Renal cortex interstitium (tissue), 11 donors: ENCODE results near the gene COL13A1. TPM values are rescaled to one million over a fixed set of nuclear protein-coding genes. Genes with fewer than 3 reads are reported as not detected.

ENCODE experiments used
- DNase-seq, 11 donors: peaks; one replicate each; pipeline ENCODE4 v3.0.0-alpha.2; 2013; ENCODE audit warnings: low read depth in 9 of 11, low spot score in 4 of 11; ENCODE audit errors: extremely low read depth in 1 of 11
- polyA plus RNA-seq, 3 donors: library from polyadenylated mRNA; unstranded; fragments of 120-200 nt; gene quantifications; one replicate each; pipeline ENCODE4 v1.2.1, GENCODE V29; 2013; ENCODE audit not compliant: insufficient read length in 3 of 3

The COL13A1 gene
- polyA plus RNA-seq, 3 donors, result 23.1 to 28.3 (median 23.4) TPM

DNA sequence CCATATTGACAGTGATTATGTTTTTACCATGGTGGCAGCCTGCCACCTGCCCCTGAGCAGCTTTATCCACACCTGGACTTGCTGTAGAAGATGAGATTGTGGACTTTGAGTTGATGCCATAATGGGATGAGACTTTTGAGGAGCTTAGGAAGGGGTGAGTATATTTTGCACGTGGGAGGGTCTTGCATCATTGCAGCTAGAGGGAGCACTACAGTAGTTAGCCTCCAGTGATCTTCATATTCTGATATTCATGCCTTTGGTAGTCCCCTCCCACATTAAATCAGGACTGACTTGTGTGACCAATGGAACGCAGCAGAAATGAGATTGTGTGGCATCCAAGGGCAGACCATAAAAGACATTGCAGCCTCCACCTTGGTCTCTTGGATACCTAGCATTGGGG, 18.2 kb upstream of the COL13A1 start:
- no peak for DNase-seq

DNA sequence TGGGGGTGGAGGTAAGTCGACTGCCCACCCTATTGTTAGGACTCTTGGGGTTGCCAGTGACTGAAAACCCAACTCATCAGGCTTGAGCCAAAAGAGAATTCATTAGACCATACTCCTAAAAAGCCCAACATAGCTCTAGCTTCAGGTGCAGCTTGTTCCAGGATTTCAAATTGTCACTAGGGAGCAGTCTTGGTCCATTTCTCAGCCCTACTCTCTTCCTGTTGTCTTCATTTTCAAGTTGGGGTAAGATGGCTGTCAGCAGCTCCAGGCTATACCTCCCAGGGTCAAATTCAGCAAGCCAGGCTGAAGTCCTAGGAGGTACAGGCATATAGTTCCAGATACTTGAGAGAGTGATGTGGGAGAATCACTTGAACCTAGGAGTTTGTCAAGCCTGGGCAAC, 14.9 kb upstream of the COL13A1 start:
- no peak for DNase-seq

DNA sequence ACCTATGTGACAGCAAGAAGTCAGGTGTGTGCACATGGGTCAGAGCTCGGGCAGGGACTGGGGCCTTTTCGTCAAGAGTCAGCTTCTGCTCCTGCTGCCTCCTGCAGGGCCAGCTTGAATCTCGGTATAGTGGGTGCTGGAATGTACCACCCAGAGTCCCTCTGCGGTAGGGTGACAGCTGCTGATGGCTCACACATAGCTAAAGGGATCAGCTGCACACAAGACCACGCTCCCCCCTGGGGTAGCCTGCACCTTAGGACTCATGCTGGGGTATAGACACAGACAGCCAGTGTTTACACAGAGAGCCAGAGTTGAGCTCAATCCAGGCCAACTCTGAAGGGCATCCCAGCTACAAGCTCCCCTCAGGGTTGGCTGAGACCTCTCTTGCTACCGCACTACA, 14.0 kb upstream of the COL13A1 start:
- DNase-seq, result no peak

GRCh38 chr10:69789164-69789576, 12.5 kb upstream of the COL13A1 start:
- DNase-seq, result no peak

DNA sequence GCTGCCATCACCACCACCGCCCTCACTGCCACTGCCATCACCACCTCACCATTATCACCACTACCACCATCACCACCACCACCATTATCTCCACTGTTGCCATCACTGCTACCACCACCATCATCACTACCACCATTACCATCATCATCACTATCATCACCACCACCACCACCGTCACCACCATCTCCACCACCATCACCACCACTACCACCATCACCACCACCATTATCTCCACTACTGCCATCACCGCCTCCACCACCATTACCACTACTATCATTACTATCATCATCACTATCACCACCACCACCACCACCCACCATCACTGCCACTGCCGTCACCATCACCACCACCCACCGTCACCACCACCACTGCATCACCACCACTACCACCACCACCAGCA, 9.9 kb upstream of the COL13A1 start:
- no peak for DNase-seq

DNA sequence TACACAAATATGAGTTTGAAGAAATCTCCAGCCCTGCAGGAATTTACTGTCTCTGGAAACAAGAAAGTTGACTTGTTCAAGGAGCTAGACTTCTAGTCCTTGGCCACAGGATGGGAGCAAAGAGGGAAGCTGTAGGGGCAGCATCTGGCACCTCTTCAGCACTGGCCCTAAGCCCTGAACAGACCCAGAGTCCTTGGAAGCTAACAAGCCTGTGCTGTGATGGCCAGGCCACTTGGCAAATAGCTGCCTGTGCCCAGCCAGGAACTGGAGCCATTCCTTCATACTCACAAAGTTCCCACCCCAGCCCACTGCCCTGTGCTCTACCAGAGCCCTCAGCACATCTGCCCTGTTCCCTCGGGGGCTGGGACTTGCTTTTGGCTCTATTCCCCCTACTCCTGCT, 9.4 kb upstream of the COL13A1 start:
- DNase-seq, result no peak

DNA sequence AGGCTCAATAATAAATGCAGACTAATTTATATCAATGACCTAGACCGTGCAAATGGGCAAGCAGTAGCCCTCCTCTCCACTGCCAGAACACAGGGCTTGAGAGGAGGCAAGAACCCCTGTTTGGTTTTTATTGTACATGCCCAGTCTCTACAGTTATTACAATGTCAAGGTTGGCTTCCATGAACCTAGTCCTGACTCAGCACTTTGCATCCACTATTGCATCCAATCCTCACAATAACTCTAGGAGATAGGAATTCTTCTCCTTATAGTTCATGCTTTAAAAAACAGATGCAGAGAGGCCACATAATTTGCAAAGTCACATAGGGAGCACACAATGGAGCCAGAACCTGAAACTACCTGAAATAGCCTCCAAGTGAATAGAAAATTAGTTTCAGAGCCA, 7.0 kb upstream of the COL13A1 start:
- DNase-seq, result no peak

- DNase-seq, result no peak
These were observed 6.3 kb upstream of the COL13A1 start for GRCh38 chr10:69795242-69795934.

DNA sequence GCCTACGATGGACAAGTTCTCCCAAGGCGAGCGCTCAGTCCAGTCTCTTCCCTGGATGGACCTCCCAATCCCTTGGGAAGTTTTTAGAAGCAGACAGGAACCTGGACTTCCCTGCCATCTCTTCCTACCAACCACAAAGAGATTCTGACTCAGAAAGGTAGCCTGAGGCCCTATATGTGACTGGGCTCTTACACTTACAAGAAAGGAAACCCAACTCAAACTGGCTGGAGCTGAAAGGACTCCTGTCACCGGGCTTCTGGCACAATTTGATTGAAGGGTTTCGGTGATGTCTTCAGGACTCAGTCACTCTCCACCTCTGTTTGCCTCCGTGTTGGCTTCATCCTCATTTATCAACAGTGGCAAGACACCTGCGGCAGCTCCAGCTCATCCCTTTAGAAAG, 3.7 kb upstream of the COL13A1 start:
- no peak for DNase-seq

GRCh38 chr10:69800109-69800508, 1.6 kb upstream of the COL13A1 start:
- DNase-seq, result peak in 10 of 11 donors; percentile 48 to 79 (median 62)

DNA sequence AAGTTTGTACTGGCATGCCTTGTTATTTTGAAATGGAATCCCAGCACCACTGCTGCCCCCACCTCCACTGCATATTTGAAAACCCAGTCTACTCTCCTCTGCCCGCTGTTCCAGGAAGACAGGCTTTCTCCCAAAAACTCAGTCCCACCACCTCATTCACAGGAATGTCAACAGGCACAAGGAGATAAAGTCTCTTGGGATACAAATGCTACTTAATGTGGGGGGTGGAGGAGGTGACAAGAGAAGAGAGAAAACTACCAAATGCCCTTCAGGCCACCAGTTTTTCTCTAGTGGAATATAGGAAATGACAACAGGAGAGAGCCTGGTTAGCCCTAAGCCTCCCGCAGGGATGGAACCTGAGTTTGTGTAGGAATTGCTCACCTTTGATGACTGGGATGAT, 1.0 kb upstream of the COL13A1 start:
- no peak for DNase-seq

GRCh38 chr10:69801094-69801433, 642 bp upstream of the COL13A1 start:
- DNase-seq, result peak in 3 of 11 donors; percentile 44 to 55 (median 53)

GRCh38 chr10:69802424-69803161, 887 bp downstream of the COL13A1 start:
- DNase-seq, result peak in 4 of 11 donors; percentile 51 to 55 (median 52)

- DNase-seq, result no peak
These were observed 2.1 kb downstream of the COL13A1 start for GRCh38 chr10:69803809-69804208.

- DNase-seq, result no peak
These were observed 3.1 kb downstream of the COL13A1 start for GRCh38 chr10:69804775-69805174.

- no peak for DNase-seq
These were observed 5.4 kb downstream of the COL13A1 start for GRCh38 chr10:69807122-69807521.

GRCh38 chr10:69807696-69808095, 6.0 kb downstream of the COL13A1 start:
- DNase-seq, result no peak

GRCh38 chr10:69809318-69809717, 7.6 kb downstream of the COL13A1 start:
- DNase-seq, result no peak

DNA sequence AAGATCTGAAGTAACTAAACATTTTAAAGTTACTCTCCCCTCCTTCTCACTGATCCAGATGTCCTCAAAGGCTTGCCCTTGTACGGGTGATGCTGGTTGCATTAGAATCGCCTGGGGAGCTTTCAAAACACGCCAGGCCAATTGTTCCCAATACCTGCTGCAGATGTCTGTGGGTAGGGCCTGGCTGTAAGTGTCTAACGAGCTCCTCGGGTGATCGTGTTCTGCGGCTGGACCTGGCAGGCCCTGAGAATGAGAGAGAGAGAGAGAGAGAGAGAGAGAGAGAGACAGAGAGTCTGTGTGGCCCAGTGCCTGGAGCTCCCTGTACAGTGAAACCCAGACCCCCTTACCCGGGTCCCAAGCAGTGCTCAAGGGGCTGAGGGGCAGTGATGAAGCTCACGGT, 8.4 kb downstream of the COL13A1 start:
- DNase-seq, result no peak

- DNase-seq, result no peak
These were observed 9.1 kb downstream of the COL13A1 start for GRCh38 chr10:69810675-69811397.
